Activated CD8-positive, alpha-beta memory T cell treated with anti-CD3 and anti-CD28 coated beads for 1 hour (primary cell): Measurements from ENCODE around the gene CTNNA3.
"Not testable (repeated sequence)": the region's sequence is repeated elsewhere in the genome, so short reads cannot be mapped to it uniquely, and the experiment has no call there.

Experiments
- DNase-seq, 2 donors: peaks; one replicate each; pipeline ENCODE4 v3.0.0-alpha.2; 2020; ENCODE audit warnings: low read depth in 1 of 2; ENCODE audit errors: extremely low read depth in 1 of 2

CTNNA3 gene

GRCh38 chr10:66353822-66354221, 1342.2 kb downstream of the CTNNA3 start:
- not testable (repeated sequence) for DNase-seq

GRCh38 chr10:66353422-66353821, 1342.6 kb downstream of the CTNNA3 start:
- no peak for DNase-seq

- no peak for DNase-seq
These were observed 1345.2 kb downstream of the CTNNA3 start for GRCh38 chr10:66350622-66351399.

GRCh38 chr10:66349726-66350125, 1346.3 kb downstream of the CTNNA3 start:
- DNase-seq = no peak

- DNase-seq = no peak
These were observed 1346.9 kb downstream of the CTNNA3 start for GRCh38 chr10:66349076-66349475.

GRCh38 chr10:66337211-66337610, 1358.8 kb downstream of the CTNNA3 start:
- DNase-seq = no peak

GRCh38 chr10:66336791-66337190, 1359.2 kb downstream of the CTNNA3 start:
- DNase-seq = no peak

DNA sequence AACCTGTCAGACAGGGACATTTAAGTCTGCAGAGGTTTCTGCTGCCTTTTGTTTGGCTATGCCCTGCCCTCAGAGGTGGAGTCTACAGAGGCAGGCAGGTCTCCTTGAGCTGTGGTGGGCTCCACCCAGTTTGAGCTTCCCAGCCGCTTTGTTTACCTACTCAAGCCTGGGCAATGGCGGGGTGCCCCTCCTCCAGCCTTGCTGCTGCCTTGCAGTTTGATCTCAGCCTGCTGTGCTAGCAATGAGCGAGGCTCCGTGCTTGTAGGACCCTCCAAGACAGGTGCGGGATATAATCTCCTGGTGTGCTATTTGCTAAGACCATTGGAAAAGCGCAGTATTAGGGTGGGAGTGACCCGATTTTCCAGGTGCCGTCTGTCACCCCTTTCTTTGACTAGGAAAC, 1360.2 kb downstream of the CTNNA3 start:
- not testable (repeated sequence) for DNase-seq

DNA sequence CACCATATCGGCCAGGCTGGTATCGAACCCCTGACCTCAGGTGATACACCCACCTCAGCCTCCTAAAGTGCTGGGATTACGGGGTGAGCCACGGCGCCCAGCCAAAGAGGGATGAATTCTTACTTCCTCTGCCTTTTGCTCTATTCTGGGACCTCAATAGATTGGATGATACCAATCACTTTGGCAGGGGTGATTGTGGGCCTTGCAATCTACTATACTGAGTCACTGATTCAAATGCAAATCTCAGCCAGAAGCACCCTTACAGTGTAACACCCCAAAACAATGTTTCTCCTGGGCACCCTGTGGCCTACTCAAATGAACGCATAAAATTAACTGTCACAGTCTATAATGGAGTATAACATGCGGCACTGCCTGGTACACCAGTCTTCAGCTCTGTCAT, 1366.8 kb downstream of the CTNNA3 start:
- DNase-seq = no peak

GRCh38 chr10:66326876-66327275, 1369.1 kb downstream of the CTNNA3 start:
- DNase-seq = no peak

- DNase-seq = no peak
These were observed 1373.2 kb downstream of the CTNNA3 start for GRCh38 chr10:66322777-66323176.

GRCh38 chr10:66321723-66322665, 1374.0 kb downstream of the CTNNA3 start:
- no peak for DNase-seq

DNA sequence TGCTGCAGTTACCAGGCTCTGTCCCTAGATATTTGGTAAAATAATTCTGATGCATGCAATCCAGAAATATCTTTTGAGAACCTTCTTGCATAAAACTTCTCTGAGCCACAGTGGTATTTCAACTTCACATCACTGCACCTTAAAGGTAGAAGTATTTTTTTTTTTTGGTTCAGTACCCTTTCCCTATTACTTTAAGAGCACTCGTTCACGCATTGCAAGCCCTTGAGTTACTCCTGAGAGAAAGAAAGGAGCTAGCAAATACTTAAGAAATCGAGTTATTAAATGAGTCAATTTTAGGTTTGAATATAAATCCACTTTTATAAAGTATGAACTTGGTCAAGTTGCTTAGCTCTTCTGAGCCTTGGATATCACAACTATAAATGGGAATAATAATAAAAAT, 1377.2 kb downstream of the CTNNA3 start:
- no peak for DNase-seq

DNA sequence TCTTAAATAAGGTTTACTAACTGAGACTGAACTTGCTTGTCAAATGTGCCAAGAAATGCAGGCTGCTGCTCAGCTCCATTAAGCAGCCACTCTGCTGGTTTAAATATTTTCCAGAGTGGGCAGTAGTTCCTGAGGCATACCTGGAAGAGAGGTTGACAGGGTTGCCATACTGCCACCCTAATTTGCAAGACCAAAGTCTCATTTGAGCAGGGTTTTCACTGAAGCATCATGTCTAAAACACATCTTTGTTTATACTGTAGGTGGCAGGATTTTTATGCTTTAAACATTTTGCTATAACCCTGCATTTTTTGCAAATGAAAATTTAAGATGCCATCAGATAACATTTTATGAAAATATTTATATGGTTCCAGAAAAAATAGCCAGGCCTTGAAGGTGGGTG, 1388.2 kb downstream of the CTNNA3 start:
- DNase-seq = no peak

DNA sequence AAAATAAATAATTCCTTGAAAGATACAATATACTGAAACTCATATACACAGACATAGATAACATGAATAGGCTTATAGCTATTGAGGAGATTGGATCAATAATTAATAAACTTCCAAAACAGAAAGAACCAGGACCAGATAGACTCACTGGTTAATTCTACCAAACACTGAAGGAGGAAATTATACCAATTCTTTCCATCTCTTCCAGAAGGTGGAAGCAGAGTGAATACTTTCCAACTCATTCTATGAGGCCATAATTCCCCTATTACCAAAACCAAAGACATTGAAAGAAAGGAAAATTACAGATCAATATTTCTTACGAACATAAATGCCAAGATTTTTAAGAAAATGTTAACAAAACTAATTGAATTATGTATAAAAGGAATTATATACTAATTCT, 1394.9 kb downstream of the CTNNA3 start:
- no peak for DNase-seq

DNA sequence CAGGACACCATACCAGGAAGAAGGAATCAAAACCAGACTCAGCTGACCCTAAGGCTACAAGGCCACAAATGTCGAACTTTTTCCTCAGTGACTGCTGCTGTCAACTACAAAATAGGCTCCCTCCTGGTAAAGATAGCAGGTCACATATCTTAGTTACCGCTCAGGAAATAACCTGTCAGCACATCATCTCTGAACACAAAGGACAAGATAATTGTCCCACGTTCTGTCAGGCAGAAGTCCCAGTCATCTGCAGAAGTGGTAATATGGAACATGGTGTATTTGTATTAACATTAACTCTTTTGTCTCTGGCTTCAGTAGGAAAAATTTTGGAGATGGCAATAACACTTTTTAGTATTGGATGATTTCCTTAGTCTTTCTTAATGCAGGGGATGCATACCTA, 1400.4 kb downstream of the CTNNA3 start:
- no peak for DNase-seq

DNA sequence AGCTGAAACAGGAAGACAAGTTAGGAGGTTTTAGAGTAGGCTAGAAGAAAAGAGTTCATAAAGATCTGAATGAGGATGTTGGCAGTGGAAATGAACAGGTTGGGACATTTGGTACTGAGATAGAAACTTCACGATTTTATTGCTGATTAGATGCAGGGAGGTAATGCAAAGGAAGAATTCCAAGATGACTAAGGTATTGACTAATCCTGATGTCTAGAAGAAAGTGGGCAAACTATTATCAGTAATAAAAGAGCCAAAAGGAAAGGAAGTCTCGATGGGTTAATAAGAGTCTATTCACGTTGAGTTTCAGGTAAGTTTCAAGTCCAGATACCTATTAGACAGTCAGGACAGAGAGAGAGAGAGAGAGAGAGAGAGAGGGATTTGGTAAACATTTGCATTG, 1401.5 kb downstream of the CTNNA3 start:
- DNase-seq = no peak

GRCh38 chr10:66292922-66293321, 1403.1 kb downstream of the CTNNA3 start:
- DNase-seq = no peak

DNA sequence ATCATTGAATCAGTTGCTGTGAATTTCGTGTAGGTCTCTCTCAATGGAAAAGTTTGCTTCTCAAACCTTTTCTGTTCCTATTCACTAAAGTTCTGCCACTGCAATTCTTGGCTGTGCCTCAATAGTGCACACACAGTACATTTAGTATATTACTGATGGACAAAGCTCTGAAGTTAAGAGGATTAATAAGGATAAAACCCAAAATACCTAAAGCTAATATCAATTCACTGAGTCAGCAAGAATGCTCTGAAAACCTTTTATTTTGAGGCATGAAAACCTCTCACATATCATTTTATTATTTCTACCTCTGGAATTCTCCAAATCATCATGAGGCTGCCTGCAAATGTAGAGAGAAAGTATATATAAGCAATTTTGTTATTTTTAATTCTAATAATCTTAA, 1403.5 kb downstream of the CTNNA3 start:
- DNase-seq = no peak

DNA sequence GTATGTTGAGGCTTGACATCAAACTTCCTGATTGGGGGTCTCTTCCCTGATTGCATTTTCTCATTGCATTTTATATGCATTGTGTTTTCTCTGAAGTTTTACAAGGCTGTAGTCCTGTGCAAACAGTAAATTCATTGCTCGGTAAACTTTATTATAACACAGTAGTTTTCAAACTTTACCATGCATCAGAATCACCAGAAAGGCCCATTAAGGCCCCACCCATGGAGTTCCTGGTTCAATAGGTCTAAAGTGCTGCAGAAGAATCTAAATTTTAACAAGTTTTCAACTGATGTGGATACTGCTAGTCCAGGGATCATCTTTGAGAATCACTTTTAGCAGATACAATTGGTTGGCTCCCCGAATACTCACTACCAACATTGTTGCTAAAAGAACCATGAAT, 1404.9 kb downstream of the CTNNA3 start:
- no peak for DNase-seq

- no peak for DNase-seq
These were observed 1411.4 kb downstream of the CTNNA3 start for GRCh38 chr10:66284621-66285020.

DNA sequence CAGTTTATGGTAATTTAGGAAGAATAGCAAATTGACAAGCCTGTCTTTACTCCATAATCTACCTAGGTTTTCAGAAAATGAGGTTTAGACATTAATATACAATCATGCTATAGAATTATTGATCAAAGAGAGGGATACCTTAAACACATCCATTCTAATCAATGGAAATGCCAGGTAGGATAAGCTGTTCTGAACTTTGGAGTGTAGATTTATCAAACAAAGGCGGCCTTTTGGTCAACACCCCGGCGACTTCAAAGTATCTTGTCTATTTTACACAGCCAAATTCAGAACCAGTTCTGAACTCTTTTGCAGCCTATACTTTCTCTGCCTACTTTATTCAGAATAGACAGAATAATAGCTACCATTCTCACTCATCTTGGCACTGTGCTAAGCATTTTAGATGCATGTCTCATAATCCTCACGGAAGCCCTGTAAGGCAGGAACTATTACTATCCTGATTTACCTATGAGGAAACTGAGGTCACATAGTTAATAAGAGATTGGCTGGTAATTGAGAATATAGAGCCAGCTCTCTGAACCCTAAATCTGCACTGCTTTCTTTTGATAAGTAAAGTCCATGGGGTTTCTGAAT, 1412.0 kb downstream of the CTNNA3 start:
- no peak for DNase-seq
